HepG2 (cell line): ENCODE measurements around the gene EPHA10. TPM values are rescaled to one million over a fixed set of nuclear protein-coding genes. Genes with fewer than 3 reads are reported as not detected.

Source experiments
- ATAC-seq: fragments of 200-7000 bp; cut with Tn5 transposase; 3 replicates; pipeline ENCODE4 v1.9.1; 2020; ENCODE audit warnings: mild to moderate bottlenecking, moderate library complexity
- BruUV-seq: library from RNA; stranded (reverse); fragments of 400-500 nt; replicated peaks from 2 replicates; lab custom pipeline; 2021; lab: Mats Ljungman, UMichigan
- CTCF ChIA-PET: fragments of 300-600 bp; formaldehyde crosslinking; extraction: SDS; loops from one replicate; lab custom pipeline; 2021; ENCODE audit warnings: low total read pairs, inconsistent platforms, low intra/inter-chr PET ratio; lab: Yijun Ruan, JAX
- POLR2A ChIA-PET: fragments of 350-600 bp; sonication (Branson Sonifier 250); formaldehyde crosslinking; loops from one replicate; lab custom pipeline; 2020; ENCODE audit warnings: antibody characterized with exemption, inconsistent platforms; lab: Yijun Ruan, JAX
- DNase-seq: peaks from one replicate; pipeline ENCODE4 v3.0.0-alpha.2; 2015; ENCODE audit warnings: low spot score
- FAIRE-seq: peaks from 3 replicates; lab custom pipeline; 2011; peaks lifted over from hg19 to GRCh38; lab: Jason Lieb, UNC
- H2AFZ ChIP-seq: one replicate; pipeline ENCODE4 v1.6.1; 2011; ENCODE audit warnings: low read length, inconsistent platforms
- H3K27ac ChIP-seq: fragments of 300-600 bp; 3 replicates; pipeline ENCODE4 v1.8.0; 2011; ENCODE audit warnings: mixed run types, mild to moderate bottlenecking, mixed read lengths, low read length, inconsistent platforms; ENCODE audit not compliant: insufficient read depth; ENCODE audit errors: extremely low read length
- H3K27me3 ChIP-seq, 2 experiments: fragments of 200-600 bp in 1 of 2; 2 replicates in 1 of 2; 3 replicates in 1 of 2; pipeline versions ENCODE4 v1.6.0 to v1.8.0; 2011; ENCODE audit warnings: low read length in 2 of 2, mild to moderate bottlenecking in 2 of 2, moderate library complexity in 2 of 2, inconsistent platforms in 1 of 2; ENCODE audit not compliant: insufficient read depth in 2 of 2, control insufficient read depth in 1 of 2
- H3K36me3 ChIP-seq, 2 experiments: fragments of 200-600 bp in 1 of 2; replicated peaks in 1 of 2; 2 replicates in 1 of 2; 3 replicates in 1 of 2; pipeline versions ENCODE4 v1.5.1 to v1.8.0; 2011; ENCODE audit warnings: low read length in 2 of 2, inconsistent platforms in 1 of 2; ENCODE audit not compliant: insufficient read depth in 2 of 2, control insufficient read depth in 1 of 2
- H3K4me1 ChIP-seq: 2 replicates; pipeline ENCODE4 v1.5.1; 2012; ENCODE audit warnings: low read length, inconsistent platforms; ENCODE audit not compliant: insufficient read depth
- H3K4me2 ChIP-seq: 2 replicates; pipeline ENCODE4 v1.6.0; 2011; ENCODE audit warnings: low read depth, low read length, inconsistent platforms
- H3K4me3 ChIP-seq, 3 experiments: fragments of 200-600 bp in 1 of 3; sonication (generic), shearing (Covaris generic) in 1 of 3; replicated peaks in 1 of 3; 2 replicates each; pipeline ENCODE4 v1.5.1; 2011 to 2016; ENCODE audit warnings: low read length in 3 of 3, inconsistent platforms in 2 of 3, low read depth in 2 of 3, mild to moderate bottlenecking in 2 of 3, control low read depth in 1 of 3, mixed read lengths in 1 of 3; ENCODE audit not compliant: insufficient read depth in 1 of 3
- H3K79me2 ChIP-seq: one replicate; pipeline ENCODE4 v1.6.1; 2011; ENCODE audit warnings: low read length, inconsistent platforms; ENCODE audit not compliant: insufficient read depth
- H3K9ac ChIP-seq: 2 replicates; pipeline ENCODE4 v1.6.0; 2011; ENCODE audit warnings: mild to moderate bottlenecking, low read depth, low read length, inconsistent platforms; ENCODE audit not compliant: insufficient read depth
- H3K9me3 ChIP-seq: 2 replicates; pipeline ENCODE4 v1.5.1; 2012; ENCODE audit warnings: mild to moderate bottlenecking, low read length
- H4K20me1 ChIP-seq: 2 replicates; pipeline ENCODE4 v1.6.0; 2011; ENCODE audit warnings: inconsistent platforms, mild to moderate bottlenecking, low read length, moderate library complexity; ENCODE audit not compliant: insufficient read depth
- ETS1 ChIP-seq: sonication (generic); formaldehyde crosslinking; IDR thresholded peaks from 2 replicates; pipeline ENCODE4 v1.4.0; 2020; ENCODE audit warnings: missing genetic modification reagents
- FOXA1 ChIP-seq, 2 experiments: fragments of 450-650 bp in 1 of 2; sonication (generic) in 1 of 2; formaldehyde crosslinking in 1 of 2; IDR thresholded peaks; 2 replicates each; pipeline versions ENCODE4 v1.4.0 to v1.6.1; 2016 to 2020; ENCODE audit warnings: missing genetic modification reagents in 1 of 2
- MBD4 ChIP-seq: IDR thresholded peaks from 2 replicates; pipeline ENCODE4 v1.6.1; 2012; ENCODE audit warnings: low read length, inconsistent platforms, borderline replicate concordance
- NR2F6 ChIP-seq, 2 experiments: IDR thresholded peaks; 2 replicates each; pipeline ENCODE4 v1.6.1; 2016; ENCODE audit warnings: antibody characterized with exemption in 1 of 2, mild to moderate bottlenecking in 1 of 2
- SMC3 ChIP-seq: IDR thresholded peaks from 2 replicates; pipeline ENCODE4 v1.6.1; 2011; ENCODE audit warnings: low read length, improper control_type of control experiment
- SOX5 ChIP-seq: IDR thresholded peaks from 2 replicates; pipeline ENCODE4 v1.6.1; 2016; ENCODE audit warnings: borderline replicate concordance
- ZFY ChIP-seq: sonication (generic); formaldehyde crosslinking; IDR thresholded peaks from 2 replicates; pipeline ENCODE4 v1.4.0; 2020; ENCODE audit warnings: missing genetic modification reagents
- ZNF101 ChIP-seq: sonication (generic); formaldehyde crosslinking; IDR thresholded peaks from 2 replicates; pipeline ENCODE4 v1.4.0; 2020; ENCODE audit warnings: mild to moderate bottlenecking, low read depth, missing genetic modification reagents, borderline replicate concordance
- ZNF557 ChIP-seq: sonication (generic); formaldehyde crosslinking; IDR thresholded peaks from 2 replicates; pipeline ENCODE4 v1.4.0; 2020; ENCODE audit warnings: missing genetic modification reagents
- WGBS: methylation state at CpG from one replicate; pipeline ENCODE4 v1.1.6; 2017; ENCODE audit warnings: low lambda C conversion rate; 5-methylcytosine and 5-hydroxymethylcytosine counted together
- in situ Hi-C: cut with HindIII; loops from 2 replicates; pipeline ENCODE4 v1.10.0; 2017; ENCODE audit warnings: low pct_unique_long_range_greater_than_20kb; ENCODE audit not compliant: extremely low pct_ligation_motif_present
- intact Hi-C: fragments of 100-400 bp; cut with micrococcal nuclease; formaldehyde crosslinking; loops from one replicate; pipeline ENCODE4 v1.10.0; 2022; ENCODE audit not compliant: unreplicated experiment
- polyA plus RNA-seq, 8 experiments: library from polyadenylated mRNA; depleted of rRNA in 3 of 8; stranded (reverse) in 7 of 8; unstranded in 1 of 8; fragments of >200 nt; fragmentation: Illumina TruSeq in 4 of 8; extraction: Trizol in 4 of 8; gene quantifications; 2 replicates each; pipeline versions ENCODE4 v1.2.1 to v1.2.3, GENCODE V29; 2011 to 2016; ENCODE audit warnings: low read depth in 4 of 8, missing spikeins in 1 of 8, mixed read lengths in 1 of 8; ENCODE audit not compliant: insufficient read depth in 1 of 8
- total RNA-seq, 5 experiments: library from RNA; depleted of rRNA; stranded (reverse); fragments of >200 nt; fragmentation: Illumina TruSeq; extraction: Trizol; gene quantifications; 2 replicates each; pipeline ENCODE4 v1.2.3, GENCODE V29; 2016; ENCODE audit warnings: low read depth in 1 of 5
- TF ChIP-seq, protein P1 (sequence below): sonication (generic); formaldehyde crosslinking; IDR thresholded peaks from 2 replicates; pipeline ENCODE4 v1.4.0; 2020; ENCODE audit warnings: missing genetic modification reagents

The EPHA10 gene
- total and polyA plus RNA-seq, 2 of the 13 experiments (the other 11 are each of a cell fraction or from before 2014, with no cell fraction given), result 0.11 to 0.58 TPM

GRCh38 chr1:37764414-37764825 lies 500 bp downstream of the EPHA10 start (continued):
- peak; percentile 99 for TF ChIP-seq ETS1 (CRISPR knock-in tag)
- TF ChIP-seq ZFY (CRISPR knock-in tag), result peak; percentile 80

- no peak overlapping the region for H3K4me3 ChIP-seq
- WGBS, result 12% methylated on average over 11 of the region's 25 CpGs
- DNase-seq (no peak), ATAC-seq (no peak), FAIRE-seq (no peak)
- TF ChIP-seq ZNF101, result no peak
- H3K9ac ChIP-seq, result no peak overlapping the region
- H3K79me2 ChIP-seq, result no peaks in the 10 kb centered on the region
- no peaks in the 10 kb centered on the region for H3K36me3 ChIP-seq
- peaks cover 0 to 45% of the 10 kb centered on the region in 2 experiments; a peak in 4 of 5 replicates for H3K27me3 ChIP-seq
- H3K4me2 ChIP-seq, result no peak overlapping the region
- H2AFZ ChIP-seq, result no peak overlapping the region
- no peak overlapping the region for H3K27ac ChIP-seq
- CTCF ChIA-PET, result no interaction called here
- intact Hi-C loops, result no loop called here
- no TSS peak for BruUV-seq
- H4K20me1 ChIP-seq, result no peaks in the 10 kb centered on the region
- in situ Hi-C loops, result no loop called here
- no peaks in the 10 kb centered on the region for H3K9me3 ChIP-seq
- POLR2A ChIA-PET, result no interaction called here
- peaks cover 6% of the 10 kb centered on the region; the same call in 1 of the 2 replicates for H3K4me1 ChIP-seq
Measured at GRCh38 chr1:37763791-37764413, 1.0 kb downstream of the EPHA10 start.

DNA sequence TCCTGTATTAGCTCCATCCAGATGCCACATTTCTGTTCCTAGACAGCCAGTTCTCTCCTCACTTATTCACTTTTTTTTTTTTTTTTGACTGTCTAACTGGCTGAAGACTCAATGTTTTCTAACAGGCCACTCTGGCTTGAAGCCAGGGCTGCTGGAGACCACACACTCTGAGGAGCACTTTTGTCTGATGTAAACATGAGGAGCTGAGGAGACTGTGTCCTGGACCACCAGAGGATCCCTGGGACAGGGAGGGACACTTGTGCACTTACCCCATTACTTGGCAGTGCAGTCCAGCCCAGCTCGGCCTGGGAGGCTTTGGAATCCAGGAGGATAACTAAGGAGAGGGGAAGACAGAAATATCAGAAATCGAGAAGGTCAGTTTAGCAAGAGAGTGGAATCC lies 2.4 kb downstream of the EPHA10 start:
- in situ Hi-C loops, result no loop called here
- Histone ChIP-seq H3K4me1 (peaks cover 6% of the 10 kb centered on the region; the same call in 1 of the 2 replicates), H3K9me3 (no peaks in the 10 kb centered on the region), H3K36me3 (no peaks in the 10 kb centered on the region), H4K20me1 (no peaks in the 10 kb centered on the region), H3K4me3 (no peak overlapping the region), H3K79me2 (no peaks in the 10 kb centered on the region), H3K27me3 (peaks cover 0 to 42% of the 10 kb centered on the region in 2 experiments; a peak in 4 of 5 replicates), H2AFZ (no peak overlapping the region), H3K27ac (no peak overlapping the region), H3K9ac (no peak overlapping the region), H3K4me2 (no peak overlapping the region)
- DNase-seq (no peak), ATAC-seq (no peak), FAIRE-seq (no peak)
- POLR2A ChIA-PET, result no interaction called here
- CTCF ChIA-PET, result no interaction called here
- BruUV-seq, result no TSS peak
- 0% methylated on average over 2 of the region's 2 CpGs for WGBS
- intact Hi-C loops, result no loop called here
- no peak for TF ChIP-seq SMC3
- TF ChIP-seq, protein P1, sequence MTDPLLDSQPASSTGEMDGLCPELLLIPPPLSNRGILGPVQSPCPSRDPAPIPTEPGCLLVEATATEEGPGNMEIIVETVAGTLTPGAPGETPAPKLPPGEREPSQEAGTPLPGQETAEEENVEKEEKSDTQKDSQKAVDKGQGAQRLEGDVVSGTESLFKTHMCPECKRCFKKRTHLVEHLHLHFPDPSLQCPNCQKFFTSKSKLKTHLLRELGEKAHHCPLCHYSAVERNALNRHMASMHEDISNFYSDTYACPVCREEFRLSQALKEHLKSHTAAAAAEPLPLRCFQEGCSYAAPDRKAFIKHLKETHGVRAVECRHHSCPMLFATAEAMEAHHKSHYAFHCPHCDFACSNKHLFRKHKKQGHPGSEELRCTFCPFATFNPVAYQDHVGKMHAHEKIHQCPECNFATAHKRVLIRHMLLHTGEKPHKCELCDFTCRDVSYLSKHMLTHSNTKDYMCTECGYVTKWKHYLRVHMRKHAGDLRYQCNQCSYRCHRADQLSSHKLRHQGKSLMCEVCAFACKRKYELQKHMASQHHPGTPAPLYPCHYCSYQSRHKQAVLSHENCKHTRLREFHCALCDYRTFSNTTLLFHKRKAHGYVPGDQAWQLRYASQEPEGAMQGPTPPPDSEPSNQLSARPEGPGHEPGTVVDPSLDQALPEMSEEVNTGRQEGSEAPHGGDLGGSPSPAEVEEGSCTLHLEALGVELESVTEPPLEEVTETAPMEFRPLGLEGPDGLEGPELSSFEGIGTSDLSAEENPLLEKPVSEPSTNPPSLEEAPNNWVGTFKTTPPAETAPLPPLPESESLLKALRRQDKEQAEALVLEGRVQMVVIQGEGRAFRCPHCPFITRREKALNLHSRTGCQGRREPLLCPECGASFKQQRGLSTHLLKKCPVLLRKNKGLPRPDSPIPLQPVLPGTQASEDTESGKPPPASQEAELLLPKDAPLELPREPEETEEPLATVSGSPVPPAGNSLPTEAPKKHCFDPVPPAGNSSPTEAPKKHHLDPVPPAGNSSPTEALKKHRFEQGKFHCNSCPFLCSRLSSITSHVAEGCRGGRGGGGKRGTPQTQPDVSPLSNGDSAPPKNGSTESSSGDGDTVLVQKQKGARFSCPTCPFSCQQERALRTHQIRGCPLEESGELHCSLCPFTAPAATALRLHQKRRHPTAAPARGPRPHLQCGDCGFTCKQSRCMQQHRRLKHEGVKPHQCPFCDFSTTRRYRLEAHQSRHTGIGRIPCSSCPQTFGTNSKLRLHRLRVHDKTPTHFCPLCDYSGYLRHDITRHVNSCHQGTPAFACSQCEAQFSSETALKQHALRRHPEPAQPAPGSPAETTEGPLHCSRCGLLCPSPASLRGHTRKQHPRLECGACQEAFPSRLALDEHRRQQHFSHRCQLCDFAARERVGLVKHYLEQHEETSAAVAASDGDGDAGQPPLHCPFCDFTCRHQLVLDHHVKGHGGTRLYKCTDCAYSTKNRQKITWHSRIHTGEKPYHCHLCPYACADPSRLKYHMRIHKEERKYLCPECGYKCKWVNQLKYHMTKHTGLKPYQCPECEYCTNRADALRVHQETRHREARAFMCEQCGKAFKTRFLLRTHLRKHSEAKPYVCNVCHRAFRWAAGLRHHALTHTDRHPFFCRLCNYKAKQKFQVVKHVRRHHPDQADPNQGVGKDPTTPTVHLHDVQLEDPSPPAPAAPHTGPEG (CRISPR knock-in tag), result no peak
- no peak for TF ChIP-seq SOX5 (CRISPR knock-in tag)
- TF ChIP-seq MBD4, result no peak
- no peak for TF ChIP-seq FOXA1 (IDR thresholded peaks at IDR 0.05)
- TF ChIP-seq FOXA1 (CRISPR knock-in tag; IDR thresholded peaks at IDR 0.05), result no peak
- no peak for TF ChIP-seq ZNF557 (CRISPR knock-in tag)
- no peak for TF ChIP-seq NR2F6 (IDR thresholded peaks at IDR 0.05)
- no peak for TF ChIP-seq NR2F6 (CRISPR knock-in tag; IDR thresholded peaks at IDR 0.05)
